Hepatic stellate cell (primary cell): ENCODE data around the gene NOL4L.
"Not testable (repeated sequence)": the region's sequence is repeated elsewhere in the genome, so short reads cannot be mapped to it uniquely, and the experiment has no call there.

Experiments used
- DNase-seq: peaks from one replicate; pipeline ENCODE4 v3.0.0; 2011; ENCODE audit warnings: low spot score

Gene NOL4L

GRCh38 chr20:32470025-32470861, 114.9 kb downstream of the NOL4L start:
- DNase-seq: peak; percentile 64

GRCh38 chr20:32468860-32469259, 116.3 kb downstream of the NOL4L start:
- no peak for DNase-seq

GRCh38 chr20:32468313-32468640, 116.9 kb downstream of the NOL4L start:
- no peak for DNase-seq

- DNase-seq: no peak
These were observed 117.4 kb downstream of the NOL4L start for GRCh38 chr20:32467506-32468312.

- no peak for DNase-seq
These were observed 118.2 kb downstream of the NOL4L start for GRCh38 chr20:32466739-32467505.

GRCh38 chr20:32465901-32466675, 119.0 kb downstream of the NOL4L start:
- not testable (repeated sequence) for DNase-seq

GRCh38 chr20:32465092-32465900, 119.8 kb downstream of the NOL4L start:
- peak; percentile 86 for DNase-seq

- no peak for DNase-seq
These were observed 120.6 kb downstream of the NOL4L start for GRCh38 chr20:32464401-32465091.

GRCh38 chr20:32463642-32464400, 121.3 kb downstream of the NOL4L start:
- no peak for DNase-seq

- DNase-seq: no peak
These were observed 122.1 kb downstream of the NOL4L start for GRCh38 chr20:32462900-32463641.

- no peak for DNase-seq
These were observed 123.1 kb downstream of the NOL4L start for GRCh38 chr20:32461836-32462600.

GRCh38 chr20:32460683-32461320, 124.3 kb downstream of the NOL4L start:
- DNase-seq: no peak

- DNase-seq: no peak
These were observed 124.9 kb downstream of the NOL4L start for GRCh38 chr20:32460231-32460630.

- DNase-seq: no peak
These were observed 126.3 kb downstream of the NOL4L start for GRCh38 chr20:32458837-32459220.

GRCh38 chr20:32458061-32458836, 126.9 kb downstream of the NOL4L start:
- no peak for DNase-seq

GRCh38 chr20:32457479-32457986, 127.6 kb downstream of the NOL4L start:
- DNase-seq: peak; percentile 98
